ENCODE results near the gene NOD1.

DNA sequence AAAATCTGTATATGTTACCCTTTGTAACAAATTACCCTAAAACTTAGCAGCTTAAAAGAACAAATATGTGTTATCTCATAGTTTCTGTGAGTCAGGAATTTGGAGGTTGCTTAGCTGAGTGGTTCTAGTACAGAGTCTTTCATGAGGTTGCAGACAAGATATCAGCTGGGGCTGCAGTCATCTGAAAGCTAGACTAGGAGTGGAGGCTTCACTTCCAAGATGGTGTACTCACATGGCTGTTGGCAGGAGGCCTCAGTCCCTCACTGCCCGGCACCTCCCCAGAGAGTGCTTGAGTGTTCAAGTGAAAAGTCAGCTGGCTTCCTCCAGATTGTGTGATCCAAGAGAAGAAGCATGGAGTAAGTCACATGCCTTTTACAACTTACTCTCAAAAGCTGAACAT is 42.9 kb upstream of the NOD1 start:
- TF ChIP-seq, protein P1, sequence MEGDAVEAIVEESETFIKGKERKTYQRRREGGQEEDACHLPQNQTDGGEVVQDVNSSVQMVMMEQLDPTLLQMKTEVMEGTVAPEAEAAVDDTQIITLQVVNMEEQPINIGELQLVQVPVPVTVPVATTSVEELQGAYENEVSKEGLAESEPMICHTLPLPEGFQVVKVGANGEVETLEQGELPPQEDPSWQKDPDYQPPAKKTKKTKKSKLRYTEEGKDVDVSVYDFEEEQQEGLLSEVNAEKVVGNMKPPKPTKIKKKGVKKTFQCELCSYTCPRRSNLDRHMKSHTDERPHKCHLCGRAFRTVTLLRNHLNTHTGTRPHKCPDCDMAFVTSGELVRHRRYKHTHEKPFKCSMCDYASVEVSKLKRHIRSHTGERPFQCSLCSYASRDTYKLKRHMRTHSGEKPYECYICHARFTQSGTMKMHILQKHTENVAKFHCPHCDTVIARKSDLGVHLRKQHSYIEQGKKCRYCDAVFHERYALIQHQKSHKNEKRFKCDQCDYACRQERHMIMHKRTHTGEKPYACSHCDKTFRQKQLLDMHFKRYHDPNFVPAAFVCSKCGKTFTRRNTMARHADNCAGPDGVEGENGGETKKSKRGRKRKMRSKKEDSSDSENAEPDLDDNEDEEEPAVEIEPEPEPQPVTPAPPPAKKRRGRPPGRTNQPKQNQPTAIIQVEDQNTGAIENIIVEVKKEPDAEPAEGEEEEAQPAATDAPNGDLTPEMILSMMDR (IDR thresholded peaks at IDR 0.05; ENCODE audit: insufficient read depth, low read length): no peak
- no peak for TF ChIP-seq GABPA (IDR thresholded peaks at IDR 0.05; ENCODE audit: low read depth)
- TF ChIP-seq POLR2AphosphoS5 (IDR thresholded peaks at IDR 0.05; ENCODE audit: low read depth): no peak
